Loucy (cell line): ENCODE results near the gene NDUFS6.

ENCODE experiments used
- H2AFZ ChIP-seq: fragments of 200-600 bp; sonication (generic); 2 replicates; pipeline ENCODE4 v1.6.0; 2016; ENCODE audit warnings: antibody characterized with exemption, mild to moderate bottlenecking, low read length, moderate library complexity
- H3F3A ChIP-seq: fragments of 200-600 bp; 2 replicates; pipeline ENCODE4 v1.6.0; 2016; ENCODE audit warnings: antibody characterized with exemption, low read depth, mild to moderate bottlenecking
- H3K27me3 ChIP-seq: fragments of 200-600 bp; sonication (generic); 2 replicates; pipeline ENCODE4 v1.6.1; 2014; ENCODE audit warnings: low read length, mild to moderate bottlenecking; ENCODE audit not compliant: insufficient read depth, poor library complexity, severe bottlenecking
- H3K36me3 ChIP-seq: fragments of 200-600 bp; sonication (generic); 2 replicates; pipeline ENCODE4 v1.6.1; 2016; ENCODE audit warnings: low read length; ENCODE audit not compliant: insufficient read depth
- H3K4me1 ChIP-seq: fragments of 200-600 bp; sonication (generic); 2 replicates; pipeline ENCODE4 v1.5.1; 2014; ENCODE audit warnings: low read length, mild to moderate bottlenecking; ENCODE audit not compliant: insufficient read depth, poor library complexity, severe bottlenecking
- H3K4me2 ChIP-seq: fragments of 200-600 bp; sonication (generic); 2 replicates; pipeline ENCODE4 v1.6.0; 2014; ENCODE audit warnings: antibody characterized with exemption, low read length, low read depth, mild to moderate bottlenecking; ENCODE audit not compliant: poor library complexity, severe bottlenecking
- H3K4me3 ChIP-seq: fragments of 200-600 bp; sonication (generic); 2 replicates; pipeline ENCODE4 v1.5.1; 2014; ENCODE audit warnings: low read length, mild to moderate bottlenecking, mixed read lengths; ENCODE audit not compliant: poor library complexity, severe bottlenecking
- H3K79me2 ChIP-seq: fragments of 200-600 bp; sonication (generic); 2 replicates; pipeline ENCODE4 v1.6.1; 2014; ENCODE audit warnings: low read length; ENCODE audit not compliant: insufficient read depth
- H3K9ac ChIP-seq: fragments of 200-600 bp; sonication (generic); 2 replicates; pipeline ENCODE4 v1.6.0; 2014; ENCODE audit warnings: mild to moderate bottlenecking, low read depth, low read length, moderate library complexity; ENCODE audit not compliant: poor library complexity, severe bottlenecking
- H3K9me2 ChIP-seq: fragments of 200-600 bp; sonication (generic); replicated peaks from 2 replicates; pipeline ENCODE4 v1.6.1; 2016; ENCODE audit warnings: low read depth, low read length, mixed read lengths
- H3K9me3 ChIP-seq: fragments of 200-600 bp; sonication (generic); 2 replicates; pipeline ENCODE4 v1.6.1; 2014; ENCODE audit warnings: mild to moderate bottlenecking, antibody characterized with exemption, low read length, low read depth; ENCODE audit not compliant: insufficient read depth
- H4K20me1 ChIP-seq: fragments of 200-600 bp; sonication (generic); 2 replicates; pipeline ENCODE4 v1.6.0; 2014; ENCODE audit warnings: antibody characterized with exemption, low read length, mild to moderate bottlenecking; ENCODE audit not compliant: insufficient read depth, poor library complexity, severe bottlenecking
- EZH2phosphoT487 ChIP-seq: fragments of 200-600 bp; IDR thresholded peaks from 2 replicates; pipeline ENCODE4 v1.6.1; 2018; ENCODE audit warnings: antibody characterized with exemption, mild to moderate bottlenecking, moderate library complexity, borderline replicate concordance
- TF ChIP-seq, protein P1 (sequence below): fragments of 200-600 bp; sonication (generic); conservative IDR thresholded peaks from 2 replicates; pipeline ENCODE4 v1.5.1; 2014; ENCODE audit warnings: mild to moderate bottlenecking, antibody characterized with exemption, low read length

Gene NDUFS6

DNA sequence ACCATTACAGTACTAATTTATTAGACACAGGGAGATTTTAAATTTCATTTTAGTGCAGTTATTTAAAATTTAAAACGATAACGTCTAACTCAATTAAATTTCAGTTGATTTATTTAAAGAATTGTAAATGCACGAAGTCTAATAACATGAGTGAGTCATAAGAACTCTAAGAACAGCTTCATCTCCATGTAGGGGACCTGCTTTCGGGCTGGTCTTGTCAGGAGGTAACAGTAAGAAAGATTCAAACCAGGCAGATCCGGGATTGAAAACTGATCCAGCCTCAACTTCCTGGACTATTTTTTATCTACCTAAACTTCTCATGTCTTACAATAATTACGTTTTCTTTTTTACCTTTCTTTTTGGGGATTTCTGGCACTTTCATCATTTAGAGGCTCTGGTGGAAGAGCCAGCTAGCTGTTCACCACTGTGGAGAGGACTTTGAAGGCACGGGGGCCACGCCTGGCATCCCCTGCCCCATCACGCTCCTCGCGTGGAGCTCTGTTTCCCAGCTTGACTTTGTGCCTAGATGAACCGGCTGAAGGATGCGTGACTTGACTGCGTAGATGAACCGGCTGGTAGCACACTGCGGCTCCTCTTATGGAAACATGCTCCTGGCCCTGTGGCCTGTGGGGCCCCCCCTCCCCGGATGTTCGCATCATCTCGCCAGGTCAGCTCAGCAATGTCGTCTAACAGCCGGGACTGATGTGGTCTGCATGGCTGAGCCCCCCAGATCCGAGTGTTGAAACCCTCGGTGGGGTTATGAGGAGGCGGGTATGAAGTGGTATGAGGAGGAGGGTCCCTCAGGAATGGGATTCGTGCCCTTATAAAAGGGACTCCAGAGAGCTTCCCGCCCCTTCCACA lies 26.0 kb downstream of the NDUFS6 start:
- TF ChIP-seq, protein P1, sequence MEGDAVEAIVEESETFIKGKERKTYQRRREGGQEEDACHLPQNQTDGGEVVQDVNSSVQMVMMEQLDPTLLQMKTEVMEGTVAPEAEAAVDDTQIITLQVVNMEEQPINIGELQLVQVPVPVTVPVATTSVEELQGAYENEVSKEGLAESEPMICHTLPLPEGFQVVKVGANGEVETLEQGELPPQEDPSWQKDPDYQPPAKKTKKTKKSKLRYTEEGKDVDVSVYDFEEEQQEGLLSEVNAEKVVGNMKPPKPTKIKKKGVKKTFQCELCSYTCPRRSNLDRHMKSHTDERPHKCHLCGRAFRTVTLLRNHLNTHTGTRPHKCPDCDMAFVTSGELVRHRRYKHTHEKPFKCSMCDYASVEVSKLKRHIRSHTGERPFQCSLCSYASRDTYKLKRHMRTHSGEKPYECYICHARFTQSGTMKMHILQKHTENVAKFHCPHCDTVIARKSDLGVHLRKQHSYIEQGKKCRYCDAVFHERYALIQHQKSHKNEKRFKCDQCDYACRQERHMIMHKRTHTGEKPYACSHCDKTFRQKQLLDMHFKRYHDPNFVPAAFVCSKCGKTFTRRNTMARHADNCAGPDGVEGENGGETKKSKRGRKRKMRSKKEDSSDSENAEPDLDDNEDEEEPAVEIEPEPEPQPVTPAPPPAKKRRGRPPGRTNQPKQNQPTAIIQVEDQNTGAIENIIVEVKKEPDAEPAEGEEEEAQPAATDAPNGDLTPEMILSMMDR = no peak
- no peak for TF ChIP-seq EZH2phosphoT487
- Histone ChIP-seq H3K4me3 (no peak overlapping the region), H3K4me1 (no peaks in the 10 kb centered on the region), H3K36me3 (peaks cover 14% of the 10 kb centered on the region; the same call in 1 of the 2 replicates), H2AFZ (no peak overlapping the region), H3K79me2 (no peaks in the 10 kb centered on the region), H3K9ac (no peak overlapping the region), H3F3A (no peaks in the 10 kb centered on the region), H3K4me2 (no peak overlapping the region), H4K20me1 (no peaks in the 10 kb centered on the region), H3K9me3 (no peaks in the 10 kb centered on the region), H3K27me3 (no peaks in the 10 kb centered on the region), H3K9me2 (no peaks in the 10 kb centered on the region)

DNA sequence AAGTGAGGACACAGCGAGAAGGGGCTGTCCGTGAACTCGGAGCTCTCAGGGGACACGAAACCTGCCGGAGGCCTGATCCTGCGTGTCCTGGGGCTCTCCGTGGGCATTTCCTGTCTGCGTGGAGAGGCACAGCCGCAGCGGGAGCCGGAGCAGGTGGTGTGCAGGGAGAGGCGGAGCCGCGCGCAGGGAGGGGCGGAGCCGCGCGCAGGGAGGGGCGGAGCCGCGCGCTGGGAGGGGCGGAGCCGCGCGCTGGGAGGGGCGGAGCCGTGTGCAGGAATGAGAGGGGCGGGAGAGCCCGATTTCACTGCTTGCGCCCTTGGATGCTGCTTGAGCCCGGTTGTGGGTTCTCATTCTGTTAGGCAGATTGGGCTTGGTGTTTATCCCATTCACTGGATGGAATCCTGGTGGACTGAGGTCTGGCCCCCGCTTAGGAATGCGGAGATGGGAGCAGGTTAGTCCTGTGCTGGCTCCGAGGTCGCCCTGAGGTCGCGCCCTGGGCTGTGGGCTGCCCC lies 26.7 kb downstream of the NDUFS6 start:
- H3K9me2 ChIP-seq = no peaks in the 10 kb centered on the region
- no peaks in the 10 kb centered on the region for H3K79me2 ChIP-seq
- no peak overlapping the region for H3K9ac ChIP-seq
- no peak overlapping the region for H3K4me2 ChIP-seq
- H3K27me3 ChIP-seq = no peaks in the 10 kb centered on the region
- TF ChIP-seq, protein P1 = no peak
- TF ChIP-seq EZH2phosphoT487 = no peak
- peaks cover 11% of the 10 kb centered on the region; the same call in 1 of the 2 replicates for H3K36me3 ChIP-seq
- H3K4me1 ChIP-seq = no peaks in the 10 kb centered on the region
- no peak overlapping the region for H3K4me3 ChIP-seq
- H3K9me3 ChIP-seq = no peaks in the 10 kb centered on the region
- no peaks in the 10 kb centered on the region for H4K20me1 ChIP-seq
- H3F3A ChIP-seq = no peaks in the 10 kb centered on the region
- no peak overlapping the region for H2AFZ ChIP-seq

DNA sequence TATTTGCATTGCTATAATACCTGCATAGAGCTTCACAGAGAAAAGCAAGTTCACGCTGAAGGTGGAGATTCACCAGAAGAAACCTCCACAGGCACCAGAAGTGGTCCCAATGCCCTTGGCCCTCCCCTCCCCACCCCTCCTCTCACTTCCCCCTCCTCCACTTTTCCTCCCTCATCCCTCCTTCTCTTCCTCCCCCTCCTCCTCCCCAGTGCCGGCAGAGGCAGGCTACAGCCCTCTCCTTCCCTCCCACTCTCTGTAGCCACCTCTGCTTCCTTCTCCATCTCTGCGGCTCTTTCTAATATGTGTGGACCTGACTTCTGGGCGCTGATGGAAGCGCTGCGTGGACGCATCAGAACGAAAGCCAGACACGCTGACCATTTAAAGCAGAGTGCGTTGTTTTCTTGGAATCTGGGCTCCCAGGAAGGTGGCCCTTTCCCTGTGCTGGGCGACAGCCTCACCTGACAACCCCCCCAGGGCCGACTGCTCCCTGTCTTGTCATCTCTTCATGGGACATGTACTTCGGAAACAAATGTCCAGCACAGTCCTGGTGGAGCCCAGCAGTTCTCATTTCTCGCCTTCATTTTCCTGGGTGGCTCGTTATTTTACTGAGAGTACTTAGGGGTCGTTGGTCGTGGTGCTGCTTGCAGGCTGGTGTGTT lies 29.5 kb downstream of the NDUFS6 start:
- Histone ChIP-seq H3K79me2 (no peaks in the 10 kb centered on the region), H2AFZ (no peak overlapping the region), H3K9ac (no peak overlapping the region), H4K20me1 (no peaks in the 10 kb centered on the region), H3K4me2 (no peak overlapping the region), H3F3A (no peaks in the 10 kb centered on the region), H3K36me3 (peaks cover 7% of the 10 kb centered on the region; the same call in 1 of the 2 replicates), H3K4me1 (no peaks in the 10 kb centered on the region), H3K27me3 (no peaks in the 10 kb centered on the region), H3K4me3 (no peak overlapping the region), H3K9me2 (no peaks in the 10 kb centered on the region), H3K9me3 (no peaks in the 10 kb centered on the region)
- TF ChIP-seq, protein P1 = no peak
- no peak for TF ChIP-seq EZH2phosphoT487
